GM12875 (cell line): ENCODE results near the gene SORCS2.

ENCODE experiments used
- H3K4me3 ChIP-seq: one replicate; pipeline ENCODE4 v1.5.1; 2011; ENCODE audit warnings: low read depth, low read length, control low read depth
- TF ChIP-seq, protein P1 (sequence below): IDR thresholded peaks from 2 replicates; pipeline ENCODE4 v1.5.1; 2011; ENCODE audit warnings: low read depth, mild to moderate bottlenecking, control low read depth, inconsistent platforms, low read length, moderate library complexity, borderline replicate concordance; ENCODE audit not compliant: insufficient read depth

Gene SORCS2

DNA sequence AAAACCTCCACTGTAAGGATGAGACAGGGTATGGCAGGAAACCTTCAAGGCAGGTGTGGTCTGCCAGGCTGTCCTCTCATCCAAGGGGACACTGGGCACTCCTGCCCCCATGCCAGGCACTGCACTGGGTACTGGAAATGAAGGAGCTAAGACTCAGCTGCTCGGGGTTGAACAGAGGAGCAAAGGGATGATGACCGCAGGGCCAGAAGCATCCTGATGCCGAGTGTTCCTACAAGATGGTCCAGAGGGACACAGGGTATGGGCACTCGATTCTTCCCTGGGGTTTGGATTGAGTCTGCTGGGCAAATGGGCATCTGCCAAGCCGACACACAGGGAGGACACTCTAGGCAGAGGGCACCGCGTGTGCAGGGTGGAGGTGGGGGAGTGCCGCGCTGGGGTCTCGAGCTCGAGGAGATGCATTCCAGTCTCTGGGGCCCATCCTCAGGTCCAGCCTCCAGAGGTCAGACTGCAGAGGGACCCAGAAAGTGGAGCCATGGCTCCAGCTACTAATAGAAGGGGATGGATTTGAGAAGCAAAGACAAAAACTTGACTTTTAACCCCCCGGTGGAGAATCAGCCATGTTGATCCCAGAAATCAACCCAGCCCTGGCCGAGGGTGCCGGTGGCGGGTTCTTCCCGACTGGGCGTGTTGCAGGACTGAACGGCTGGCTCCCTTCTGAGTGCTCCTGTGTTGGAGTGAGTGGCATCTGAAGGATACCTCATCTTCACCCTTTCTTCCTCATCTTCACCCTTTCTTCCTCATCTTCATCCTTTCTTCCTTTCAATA lies 500.3 kb downstream of the SORCS2 start:
- H3K4me3 ChIP-seq = no peak overlapping the region
- TF ChIP-seq, protein P1, sequence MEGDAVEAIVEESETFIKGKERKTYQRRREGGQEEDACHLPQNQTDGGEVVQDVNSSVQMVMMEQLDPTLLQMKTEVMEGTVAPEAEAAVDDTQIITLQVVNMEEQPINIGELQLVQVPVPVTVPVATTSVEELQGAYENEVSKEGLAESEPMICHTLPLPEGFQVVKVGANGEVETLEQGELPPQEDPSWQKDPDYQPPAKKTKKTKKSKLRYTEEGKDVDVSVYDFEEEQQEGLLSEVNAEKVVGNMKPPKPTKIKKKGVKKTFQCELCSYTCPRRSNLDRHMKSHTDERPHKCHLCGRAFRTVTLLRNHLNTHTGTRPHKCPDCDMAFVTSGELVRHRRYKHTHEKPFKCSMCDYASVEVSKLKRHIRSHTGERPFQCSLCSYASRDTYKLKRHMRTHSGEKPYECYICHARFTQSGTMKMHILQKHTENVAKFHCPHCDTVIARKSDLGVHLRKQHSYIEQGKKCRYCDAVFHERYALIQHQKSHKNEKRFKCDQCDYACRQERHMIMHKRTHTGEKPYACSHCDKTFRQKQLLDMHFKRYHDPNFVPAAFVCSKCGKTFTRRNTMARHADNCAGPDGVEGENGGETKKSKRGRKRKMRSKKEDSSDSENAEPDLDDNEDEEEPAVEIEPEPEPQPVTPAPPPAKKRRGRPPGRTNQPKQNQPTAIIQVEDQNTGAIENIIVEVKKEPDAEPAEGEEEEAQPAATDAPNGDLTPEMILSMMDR = no peak

DNA sequence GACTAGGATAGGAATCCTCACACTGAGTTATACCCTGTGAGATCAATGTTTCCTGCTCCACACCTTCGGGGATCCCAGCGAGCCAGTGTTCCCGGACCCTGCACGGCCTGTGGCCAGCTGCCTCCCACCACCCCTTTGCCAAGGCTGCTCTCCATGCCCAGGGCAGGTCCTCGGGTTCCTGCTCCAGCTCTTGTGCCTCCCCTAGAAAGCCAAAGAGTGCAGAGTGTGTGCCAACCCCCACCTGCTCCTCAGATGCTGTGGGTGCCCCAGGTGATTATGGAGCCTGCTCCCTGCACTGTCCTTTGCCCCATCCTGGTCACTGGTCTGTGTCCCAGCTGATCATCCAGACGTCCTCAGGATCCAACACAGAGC lies 500.9 kb downstream of the SORCS2 start:
- H3K4me3 ChIP-seq = no peak overlapping the region
- TF ChIP-seq, protein P1 = no peak

DNA sequence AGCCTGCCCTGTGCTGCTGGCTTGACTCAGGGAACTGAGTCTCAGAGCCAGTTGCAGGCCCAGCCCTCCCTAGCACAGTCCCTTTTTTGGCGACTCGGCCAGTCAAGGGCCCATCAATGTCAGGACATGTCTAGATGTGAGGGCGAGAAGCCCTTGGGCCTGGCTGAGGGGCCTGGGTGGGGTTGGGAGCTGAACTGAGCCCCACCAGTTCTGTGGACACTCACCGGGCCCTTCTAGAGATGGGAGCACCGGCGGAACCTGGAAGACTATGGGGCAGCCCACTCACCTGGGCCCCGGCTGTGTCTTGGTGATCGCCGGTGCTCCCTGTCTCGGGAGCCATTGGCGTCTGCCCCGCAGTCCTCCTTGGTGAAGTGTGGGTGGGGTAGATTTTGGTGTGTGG lies 501.4 kb downstream of the SORCS2 start:
- TF ChIP-seq, protein P1 = no peak
- no peak overlapping the region for H3K4me3 ChIP-seq

DNA sequence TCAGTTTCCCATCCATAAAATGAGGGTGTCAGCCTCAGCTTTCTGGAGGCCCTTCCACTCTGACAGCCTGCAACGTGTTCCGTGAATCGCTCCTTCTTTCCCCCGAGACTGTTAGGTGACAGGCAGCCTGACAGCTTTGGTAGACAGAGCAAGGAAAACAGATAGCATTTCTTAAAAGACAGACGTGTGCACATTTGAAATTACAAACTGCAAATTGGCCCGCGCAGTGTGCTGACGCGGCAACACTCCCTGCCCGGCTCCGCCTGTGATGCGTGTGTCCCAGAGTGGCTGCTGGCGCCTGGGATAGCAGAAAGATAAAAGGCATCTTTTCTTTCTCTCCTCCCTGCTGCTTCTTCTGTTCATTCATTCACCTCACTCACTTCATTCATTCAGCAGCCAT lies 502.0 kb downstream of the SORCS2 start:
- no peak overlapping the region for H3K4me3 ChIP-seq
- TF ChIP-seq, protein P1 = no peak

DNA sequence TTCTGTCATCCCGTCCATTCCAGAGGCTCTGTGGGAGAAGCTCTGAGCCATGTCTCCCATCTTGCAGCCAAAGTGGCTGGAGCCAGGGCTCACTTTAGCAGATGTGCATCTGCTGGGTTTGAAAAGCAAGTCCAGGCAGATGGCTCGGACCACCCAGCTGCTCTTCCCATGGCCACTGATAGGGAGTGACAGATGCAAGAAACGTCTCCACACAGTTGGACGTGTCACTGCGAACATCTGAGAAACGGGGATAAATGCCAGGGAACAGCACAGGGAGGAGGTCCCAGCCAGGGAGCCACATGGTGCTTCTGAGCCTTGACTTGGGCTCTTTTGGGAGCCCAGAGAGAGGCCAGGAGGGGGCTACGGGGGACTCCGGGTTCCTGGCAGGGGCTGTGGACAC lies 505.0 kb downstream of the SORCS2 start:
- no peak overlapping the region for H3K4me3 ChIP-seq
- TF ChIP-seq, protein P1 = no peak

DNA sequence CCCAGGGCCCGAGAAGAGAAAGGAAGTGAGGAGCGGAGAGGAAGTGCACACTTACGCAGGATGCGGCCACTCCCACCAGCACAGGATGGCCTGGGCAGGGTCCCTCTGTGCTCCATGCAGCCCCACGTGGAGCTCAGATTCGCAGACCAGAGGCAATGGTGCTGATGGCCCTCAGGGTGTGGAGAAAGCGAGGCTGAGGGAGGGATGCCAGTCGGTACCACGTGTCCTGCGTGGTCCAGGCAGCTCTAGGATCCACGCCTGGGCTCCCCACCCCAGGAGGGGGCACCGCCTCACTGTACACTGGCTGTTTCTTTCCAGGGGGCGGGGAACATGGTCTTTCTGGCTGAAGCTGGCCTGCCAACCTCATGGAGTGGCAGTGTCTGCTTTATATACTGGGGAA lies 505.5 kb downstream of the SORCS2 start:
- H3K4me3 ChIP-seq = no peak overlapping the region
- TF ChIP-seq, protein P1 = no peak

DNA sequence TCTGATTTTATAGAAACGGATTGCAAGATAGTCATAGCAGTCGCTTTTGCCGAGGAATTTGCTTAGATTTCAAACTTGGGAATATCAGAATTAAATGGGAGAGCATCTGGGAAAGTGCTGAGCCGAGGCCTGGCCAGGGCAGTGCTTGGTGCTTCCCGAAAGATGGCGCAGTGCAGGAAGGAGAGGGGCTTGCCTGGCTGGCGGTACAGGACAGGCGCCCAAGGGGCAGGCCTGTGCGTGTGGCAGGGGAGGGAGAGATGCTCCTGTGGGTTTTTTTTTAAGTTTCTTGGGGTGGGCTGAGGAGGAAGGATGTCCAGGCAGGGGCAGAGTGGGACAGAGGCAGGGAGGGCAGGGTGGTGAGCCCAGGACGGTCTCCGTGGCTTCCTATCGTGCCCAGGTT lies 506.2 kb downstream of the SORCS2 start:
- TF ChIP-seq, protein P1 = no peak
- H3K4me3 ChIP-seq = no peak overlapping the region
